K562 (cell line): ENCODE results near the gene ENTPD6. TPM values are rescaled to one million over a fixed set of nuclear protein-coding genes. Genes with fewer than 3 reads are reported as not detected.

ENCODE experiments used
- ARHGAP35 ChIP-seq: fragments of 450-650 bp; IDR thresholded peaks from 2 replicates; pipeline ENCODE4 v1.6.1; 2018; ENCODE audit not compliant: partially characterized antibody
- E4F1 ChIP-seq: fragments of 250-450 bp; sonication (Bioruptor Pico); IDR thresholded peaks from 2 replicates; pipeline ENCODE4 v1.5.0; 2021; ENCODE audit warnings: mild to moderate bottlenecking, borderline replicate concordance
- ELF1 ChIP-seq: fragments of 200-800 bp; sonication (Bioruptor generic); IDR thresholded peaks from 2 replicates; pipeline ENCODE4 v1.6.1; 2016; ENCODE audit warnings: missing genetic modification characterization, missing compliant biosample characterization
- GABPB2 ChIP-seq: fragments of 250-450 bp; sonication (Bioruptor Pico); conservative IDR thresholded peaks from 2 replicates; pipeline ENCODE4 v1.5.1; 2021; ENCODE audit warnings: mild to moderate bottlenecking
- GMEB1 ChIP-seq: fragments of 250-450 bp; sonication (Bioruptor Pico); IDR thresholded peaks from 2 replicates; pipeline ENCODE4 v1.4.0; 2020; ENCODE audit warnings: mild to moderate bottlenecking
- MCM3 ChIP-seq: fragments of 450-650 bp; IDR thresholded peaks from 2 replicates; pipeline ENCODE4 v1.6.1; 2016
- SIX5 ChIP-seq, 2 experiments: IDR thresholded peaks; 2 replicates each; pipeline ENCODE4 v1.6.1; 2011; ENCODE audit warnings: low read length in 2 of 2, borderline replicate concordance in 1 of 2, low read depth in 1 of 2, mild to moderate bottlenecking in 1 of 2, moderate library complexity in 1 of 2; ENCODE audit not compliant: insufficient read depth in 1 of 2
- TRIM24 ChIP-seq, 2 experiments: fragments of 450-650 bp; IDR thresholded peaks; 2 replicates each; pipeline ENCODE4 v1.6.1; 2016
- UBTF ChIP-seq, 2 experiments: IDR thresholded peaks; 2 replicates each; pipeline ENCODE4 v1.6.1; 2012; ENCODE audit warnings: improper control_type of control experiment in 2 of 2, low read depth in 2 of 2, low read length in 2 of 2, borderline replicate concordance in 1 of 2
- polyA plus RNA-seq, 8 experiments: library from polyadenylated mRNA; depleted of rRNA in 4 of 8; stranded (reverse) in 5 of 8; unstranded in 3 of 8; fragments of >200 nt; fragmentation: Nextera tagmentation in 2 of 8; fragmentation: Illumina TruSeq in 1 of 8; extraction: Ambion mirVana in 2 of 8; extraction: Trizol in 1 of 8; gene quantifications; 2 replicates each; pipeline versions ENCODE4 v1.2.1 to v1.2.3, GENCODE V29; 2011 to 2014; ENCODE audit warnings: inconsistent platforms in 1 of 8, missing spikeins in 1 of 8
- total RNA-seq, 7 experiments: library from RNA; depleted of rRNA in 6 of 7; stranded (reverse); fragments of >200 nt in 6 of 7; fragmentation: Illumina TruSeq in 2 of 7; extraction: Trizol in 2 of 7; gene quantifications; 2 replicates each; pipeline versions ENCODE4 v1.2.1 to v1.2.3, GENCODE V29; 2011 to 2021; ENCODE audit warnings: low replicate concordance in 1 of 7
- TF ChIP-seq, protein P1 (sequence below): fragments of 250-450 bp; sonication (Bioruptor Pico); IDR thresholded peaks from 2 replicates; pipeline ENCODE4 v1.8.0; 2022; ENCODE audit warnings: inconsistent platforms, mild to moderate bottlenecking, moderate library complexity, borderline replicate concordance
- TF ChIP-seq, protein P2 (sequence below): sonication (generic); formaldehyde crosslinking; IDR thresholded peaks from 2 replicates; pipeline ENCODE4 v1.9.0; 2022; ENCODE audit warnings: mild to moderate bottlenecking, missing genetic modification reagents
- TF ChIP-seq, protein P3 (sequence below), 2 experiments: IDR thresholded peaks; 2 replicates each; pipeline ENCODE4 v1.6.1; 2011; ENCODE audit warnings: borderline replicate concordance in 1 of 2, control low read depth in 1 of 2, low read depth in 1 of 2, low read length in 1 of 2, mild to moderate bottlenecking in 1 of 2, mixed read lengths in 1 of 2, moderate library complexity in 1 of 2; ENCODE audit not compliant: insufficient read depth in 1 of 2, insufficient read length in 1 of 2, poor library complexity in 1 of 2, severe bottlenecking in 1 of 2; ENCODE audit errors: extremely low read depth in 1 of 2
- TF ChIP-seq, protein P4 (sequence below): fragments of 200-800 bp; sonication (Bioruptor generic); IDR thresholded peaks from 2 replicates; pipeline ENCODE4 v1.6.1; 2017; ENCODE audit warnings: missing genetic modification characterization, missing compliant biosample characterization

Gene ENTPD6
- total and polyA plus RNA-seq, 9 of the 15 experiments (the other 6 are each of a cell fraction or from before 2014, with no cell fraction given) = 0.82 to 36.8 (median 22.4) TPM

DNA sequence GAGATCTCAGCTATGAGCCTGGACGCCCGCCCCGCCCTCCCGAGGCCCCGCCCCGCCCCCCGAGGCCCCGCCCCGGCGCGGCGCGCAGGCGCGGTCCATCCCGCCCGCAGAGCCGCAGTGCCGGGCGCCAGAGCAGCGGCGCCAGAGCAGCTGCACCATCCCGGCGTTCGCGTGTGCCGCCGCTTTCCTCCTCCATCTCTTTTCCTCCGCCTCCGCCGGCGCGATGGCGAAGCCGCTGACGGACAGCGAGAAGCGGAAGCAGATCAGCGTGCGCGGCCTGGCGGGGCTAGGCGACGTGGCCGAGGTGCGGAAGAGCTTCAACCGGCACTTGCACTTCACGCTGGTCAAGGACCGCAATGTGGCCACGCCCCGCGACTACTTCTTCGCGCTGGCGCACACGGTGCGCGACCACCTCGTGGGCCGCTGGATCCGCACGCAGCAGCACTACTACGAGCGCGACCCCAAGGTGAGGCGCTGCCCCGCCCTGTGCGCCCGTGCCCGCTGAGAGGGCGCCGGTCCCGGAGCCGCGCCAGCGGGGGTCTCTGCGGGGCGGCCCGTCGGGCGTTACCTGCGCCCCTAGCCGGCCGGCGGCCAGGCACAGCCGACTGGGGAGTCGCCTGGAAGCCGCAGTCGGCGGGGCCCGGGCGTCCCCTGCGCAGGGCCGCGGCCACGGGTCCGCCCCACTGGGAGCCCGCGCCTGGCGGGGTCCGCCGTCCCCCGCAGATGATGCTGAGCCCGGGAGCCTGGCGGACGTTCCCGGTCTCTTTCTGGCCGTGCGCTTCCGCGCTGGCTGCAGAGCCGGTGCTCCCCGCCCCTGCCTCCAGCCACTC, 52.7 kb downstream of the ENTPD6 start, which contains the start of gene PYGB (continued):
- TF ChIP-seq GMEB1 (CRISPR knock-in tag) = peak; percentile 53
- TF ChIP-seq UBTF (IDR thresholded peaks at IDR 0.05; ENCODE audit: borderline replicate concordance in 1 of 2, low read depth in 2 of 2, low read length in 2 of 2) = peak; percentile 26 to 43; a peak in 1 of 4 replicates
- no peak for TF ChIP-seq E4F1 (CRISPR knock-in tag)
- TF ChIP-seq, protein P1, sequence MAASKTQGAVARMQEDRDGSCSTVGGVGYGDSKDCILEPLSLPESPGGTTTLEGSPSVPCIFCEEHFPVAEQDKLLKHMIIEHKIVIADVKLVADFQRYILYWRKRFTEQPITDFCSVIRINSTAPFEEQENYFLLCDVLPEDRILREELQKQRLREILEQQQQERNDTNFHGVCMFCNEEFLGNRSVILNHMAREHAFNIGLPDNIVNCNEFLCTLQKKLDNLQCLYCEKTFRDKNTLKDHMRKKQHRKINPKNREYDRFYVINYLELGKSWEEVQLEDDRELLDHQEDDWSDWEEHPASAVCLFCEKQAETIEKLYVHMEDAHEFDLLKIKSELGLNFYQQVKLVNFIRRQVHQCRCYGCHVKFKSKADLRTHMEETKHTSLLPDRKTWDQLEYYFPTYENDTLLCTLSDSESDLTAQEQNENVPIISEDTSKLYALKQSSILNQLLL (CRISPR knock-in tag) = no peak
- no peak for TF ChIP-seq SIX5 (IDR thresholded peaks at IDR 0.05; ENCODE audit: borderline replicate concordance in 1 of 2, insufficient read depth in 1 of 2, low read depth in 1 of 2, low read length in 2 of 2)
- TF ChIP-seq, protein P2, sequence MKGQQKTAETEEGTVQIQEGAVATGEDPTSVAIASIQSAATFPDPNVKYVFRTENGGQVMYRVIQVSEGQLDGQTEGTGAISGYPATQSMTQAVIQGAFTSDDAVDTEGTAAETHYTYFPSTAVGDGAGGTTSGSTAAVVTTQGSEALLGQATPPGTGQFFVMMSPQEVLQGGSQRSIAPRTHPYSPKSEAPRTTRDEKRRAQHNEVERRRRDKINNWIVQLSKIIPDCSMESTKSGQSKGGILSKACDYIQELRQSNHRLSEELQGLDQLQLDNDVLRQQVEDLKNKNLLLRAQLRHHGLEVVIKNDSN (CRISPR knock-in tag) = peak; percentile 26; the same call in 1 of the 2 replicates
- TF ChIP-seq, protein P3, sequence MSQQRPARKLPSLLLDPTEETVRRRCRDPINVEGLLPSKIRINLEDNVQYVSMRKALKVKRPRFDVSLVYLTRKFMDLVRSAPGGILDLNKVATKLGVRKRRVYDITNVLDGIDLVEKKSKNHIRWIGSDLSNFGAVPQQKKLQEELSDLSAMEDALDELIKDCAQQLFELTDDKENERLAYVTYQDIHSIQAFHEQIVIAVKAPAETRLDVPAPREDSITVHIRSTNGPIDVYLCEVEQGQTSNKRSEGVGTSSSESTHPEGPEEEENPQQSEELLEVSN (IDR thresholded peaks at IDR 0.05; ENCODE audit: borderline replicate concordance in 1 of 2, extremely low read depth in 1 of 2, insufficient read depth in 1 of 2, insufficient read length in 1 of 2, low read depth in 1 of 2, low read length in 1 of 2, poor library complexity in 1 of 2, severe bottlenecking in 1 of 2) = peak; percentile 30 to 44
- TF ChIP-seq GABPB2 = no peak
- TF ChIP-seq TRIM24 (IDR thresholded peaks at IDR 0.05) = no peak
- TF ChIP-seq ELF1 (tag) = peak; percentile 47; the same call in 1 of the 2 replicates
- TF ChIP-seq MCM3 = no peak
- TF ChIP-seq, protein P4, sequence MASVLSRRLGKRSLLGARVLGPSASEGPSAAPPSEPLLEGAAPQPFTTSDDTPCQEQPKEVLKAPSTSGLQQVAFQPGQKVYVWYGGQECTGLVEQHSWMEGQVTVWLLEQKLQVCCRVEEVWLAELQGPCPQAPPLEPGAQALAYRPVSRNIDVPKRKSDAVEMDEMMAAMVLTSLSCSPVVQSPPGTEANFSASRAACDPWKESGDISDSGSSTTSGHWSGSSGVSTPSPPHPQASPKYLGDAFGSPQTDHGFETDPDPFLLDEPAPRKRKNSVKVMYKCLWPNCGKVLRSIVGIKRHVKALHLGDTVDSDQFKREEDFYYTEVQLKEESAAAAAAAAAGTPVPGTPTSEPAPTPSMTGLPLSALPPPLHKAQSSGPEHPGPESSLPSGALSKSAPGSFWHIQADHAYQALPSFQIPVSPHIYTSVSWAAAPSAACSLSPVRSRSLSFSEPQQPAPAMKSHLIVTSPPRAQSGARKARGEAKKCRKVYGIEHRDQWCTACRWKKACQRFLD (CRISPR knock-in tag) = peak; percentile 71
- TF ChIP-seq ARHGAP35 = no peak
